H1 (cell line): Measurements from ENCODE around the gene FBXL17. TPM values are rescaled to one million over a fixed set of nuclear protein-coding genes. Genes with fewer than 3 reads are reported as not detected.

Experiments used
- CTCF ChIA-PET: fragments of 300-600 bp; sonication (Branson Sonifier 250); formaldehyde crosslinking; loops from one replicate; lab custom pipeline; 2021; ENCODE audit not compliant: partially characterized antibody; lab: Charles Lee
- POLR2A ChIA-PET: fragments of 300-600 bp; sonication (Branson Sonifier 250); formaldehyde crosslinking; loops from one replicate; lab custom pipeline; 2021; ENCODE audit warnings: inconsistent platforms; ENCODE audit not compliant: partially characterized antibody; lab: Charles Lee
- DNase-seq, 2 experiments: peaks; one replicate each; pipeline versions ENCODE4 v3.0.0 to v3.0.0-alpha.2; 2010 to 2022; ENCODE audit warnings: low spot score in 2 of 2, low read depth in 1 of 2, mixed read lengths in 1 of 2
- FAIRE-seq: peaks from 2 replicates; lab custom pipeline; 2011; peaks lifted over from hg19 to GRCh38; lab: Jason Lieb, UNC
- H2AFZ ChIP-seq: 2 replicates; pipeline ENCODE4 v1.8.1; 2012; ENCODE audit warnings: low read length, inconsistent platforms
- H2AK5ac ChIP-seq: 2 replicates; pipeline ENCODE4 v1.6.1; 2013; ENCODE audit warnings: low read depth, low read length
- H2BK120ac ChIP-seq: replicated peaks from 2 replicates; pipeline ENCODE3; 2013; ENCODE audit warnings: low read depth, low read length, inconsistent platforms
- H2BK12ac ChIP-seq: 2 replicates; pipeline ENCODE4 v1.6.1; 2013; ENCODE audit warnings: low read depth, low read length
- H2BK15ac ChIP-seq: 2 replicates; pipeline ENCODE4 v1.6.1; 2013; ENCODE audit warnings: low read length
- H2BK20ac ChIP-seq: 2 replicates; pipeline ENCODE4 v1.6.1; 2013; ENCODE audit warnings: low read length
- H2BK5ac ChIP-seq: 2 replicates; pipeline ENCODE4 v1.6.1; 2013; ENCODE audit warnings: low read depth, low read length
- H3K14ac ChIP-seq: 2 replicates; pipeline ENCODE4 v1.6.1; 2013; ENCODE audit warnings: inconsistent platforms; ENCODE audit not compliant: insufficient read length
- H3K18ac ChIP-seq: 2 replicates; pipeline ENCODE4 v1.6.1; 2013; ENCODE audit warnings: low read length; ENCODE audit errors: extremely low read depth
- H3K23ac ChIP-seq: 2 replicates; pipeline ENCODE4 v1.6.1; 2013; ENCODE audit warnings: inconsistent platforms; ENCODE audit not compliant: insufficient read length
- H3K23me2 ChIP-seq: 2 replicates; pipeline ENCODE4 v1.6.1; 2013; ENCODE audit warnings: low read depth, low read length
- H3K27ac ChIP-seq: 2 replicates; pipeline ENCODE4 v1.6.1; 2011; ENCODE audit warnings: low read depth, low read length, inconsistent platforms
- H3K27me3 ChIP-seq, 4 experiments: replicated peaks in 1 of 4; 1 replicate in 1 of 4; 2 replicates in 3 of 4; pipeline versions ENCODE4 v1.6.1 to v1.8.1; 2011 to 2013; ENCODE audit warnings: low read length in 3 of 4, mild to moderate bottlenecking in 3 of 4, inconsistent platforms in 2 of 4, mixed read lengths in 2 of 4, moderate library complexity in 1 of 4; ENCODE audit not compliant: control insufficient read depth in 3 of 4, insufficient read depth in 3 of 4; ENCODE audit errors: extremely low read depth in 1 of 4
- H3K36me3 ChIP-seq, 4 experiments: 2 replicates each; pipeline versions ENCODE4 v1.6.1 to v1.8.1; 2011 to 2013; ENCODE audit warnings: mild to moderate bottlenecking in 4 of 4, low read length in 3 of 4, moderate library complexity in 2 of 4, control low read depth in 1 of 4, inconsistent platforms in 1 of 4; ENCODE audit not compliant: insufficient read depth in 4 of 4, control insufficient read depth in 2 of 4
- H3K4ac ChIP-seq: replicated peaks from 2 replicates; pipeline ENCODE3; 2013; ENCODE audit warnings: low read length, low read depth, mixed read lengths, inconsistent platforms; ENCODE audit not compliant: insufficient read length
- H3K4me1 ChIP-seq, 4 experiments: replicated peaks in 1 of 4; 1 replicate in 1 of 4; 2 replicates in 3 of 4; pipeline versions ENCODE4 v1.6.1 to v1.8.1; 2011 to 2013; ENCODE audit warnings: low read length in 3 of 4, inconsistent platforms in 2 of 4, mixed read lengths in 1 of 4; ENCODE audit not compliant: insufficient read depth in 4 of 4, control insufficient read depth in 3 of 4
- H3K4me2 ChIP-seq, 2 experiments: 2 replicates each; pipeline versions ENCODE4 v1.6.1 to v1.8.1; 2011 to 2013; ENCODE audit warnings: low read depth in 2 of 2, low read length in 2 of 2, control low read depth in 1 of 2, inconsistent platforms in 1 of 2, mild to moderate bottlenecking in 1 of 2; ENCODE audit not compliant: insufficient read depth in 1 of 2
- H3K4me3 ChIP-seq, 4 experiments: fragments of 200-600, 300-600 bp in 1 of 4; sonication (generic), shearing (Covaris generic), sonication (Bioruptor Twin) in 1 of 4; 2 replicates each; pipeline versions ENCODE4 v1.5.1 to v1.8.1; 2011 to 2016; ENCODE audit warnings: low read length in 4 of 4, low read depth in 3 of 4, control low read depth in 2 of 4, inconsistent platforms in 2 of 4, mild to moderate bottlenecking in 2 of 4, mixed read lengths in 1 of 4, moderate library complexity in 1 of 4; ENCODE audit not compliant: insufficient read depth in 2 of 4; ENCODE audit errors: extremely low read depth in 1 of 4
- H3K56ac ChIP-seq: replicated peaks from 2 replicates; pipeline ENCODE3; 2013; ENCODE audit warnings: low read depth, mild to moderate bottlenecking, mixed read lengths, low read length, inconsistent platforms; ENCODE audit not compliant: insufficient read length
- H3K79me1 ChIP-seq: 2 replicates; pipeline ENCODE4 v1.6.1; 2013; ENCODE audit warnings: low read depth, low read length, control low read depth
- H3K79me2 ChIP-seq, 2 experiments: 2 replicates each; pipeline versions ENCODE4 v1.6.1 to v1.8.1; 2012 to 2013; ENCODE audit warnings: low read length in 2 of 2, mild to moderate bottlenecking in 2 of 2, inconsistent platforms in 1 of 2; ENCODE audit not compliant: insufficient read depth in 2 of 2, control insufficient read depth in 1 of 2
- H3K9ac ChIP-seq, 4 experiments: replicated peaks in 1 of 4; 1 replicate in 1 of 4; 2 replicates in 3 of 4; pipeline versions ENCODE4 v1.6.1 to v1.8.1; 2011 to 2013; ENCODE audit warnings: low read depth in 3 of 4, low read length in 3 of 4, control low read depth in 2 of 4, mild to moderate bottlenecking in 2 of 4, moderate library complexity in 2 of 4, inconsistent platforms in 1 of 4; ENCODE audit errors: extremely low read depth in 1 of 4
- H3K9me3 ChIP-seq, 2 experiments: 2 replicates each; pipeline versions ENCODE4 v1.6.1 to v1.8.1; 2012 to 2013; ENCODE audit warnings: mild to moderate bottlenecking in 2 of 2, moderate library complexity in 2 of 2, control low read depth in 1 of 2, inconsistent platforms in 1 of 2, low read depth in 1 of 2, low read length in 1 of 2, mixed read lengths in 1 of 2; ENCODE audit not compliant: insufficient read depth in 2 of 2
- H4K20me1 ChIP-seq, 2 experiments: replicated peaks in 1 of 2; 2 replicates each; pipeline versions ENCODE3 to v1.8.1; 2011 to 2013; ENCODE audit warnings: inconsistent platforms in 2 of 2, low read length in 2 of 2, mild to moderate bottlenecking in 1 of 2; ENCODE audit not compliant: insufficient read depth in 2 of 2, control insufficient read depth in 1 of 2
- H4K5ac ChIP-seq: 2 replicates; pipeline ENCODE4 v1.6.1; 2013; ENCODE audit warnings: low read length, low read depth, mixed read lengths, inconsistent platforms; ENCODE audit not compliant: insufficient read length
- H4K8ac ChIP-seq: 2 replicates; pipeline ENCODE4 v1.8.0; 2013; ENCODE audit warnings: mild to moderate bottlenecking, moderate library complexity, low read length, inconsistent platforms; ENCODE audit not compliant: insufficient read depth; ENCODE audit errors: extremely low read depth
- H4K91ac ChIP-seq: replicated peaks from 2 replicates; pipeline ENCODE3; 2013; ENCODE audit warnings: low read length, mixed read lengths, inconsistent platforms; ENCODE audit not compliant: insufficient read length
- ATF2 ChIP-seq: IDR thresholded peaks from 2 replicates; pipeline ENCODE4 v1.6.1; 2012; ENCODE audit warnings: low read length, inconsistent platforms
- ATF3 ChIP-seq: IDR thresholded peaks from 2 replicates; pipeline ENCODE4 v1.6.1; 2011; ENCODE audit warnings: low read depth, mild to moderate bottlenecking, low read length; ENCODE audit not compliant: insufficient read depth
- CTCF ChIP-seq, 3 experiments: IDR thresholded peaks; 1 replicate in 2 of 3; 2 replicates in 1 of 3; pipeline versions ENCODE4 v1.5.1 to v1.6.1; 2011; ENCODE audit warnings: low read length in 3 of 3, mild to moderate bottlenecking in 3 of 3, inconsistent platforms in 2 of 3, low read depth in 1 of 3, moderate library complexity in 1 of 3; ENCODE audit not compliant: insufficient read depth in 1 of 3; ENCODE audit errors: control extremely low read depth in 1 of 3
- EGR1 ChIP-seq: IDR thresholded peaks from 2 replicates; pipeline ENCODE4 v1.6.1; 2011; ENCODE audit warnings: low read depth, low read length, borderline replicate concordance
- EZH2 ChIP-seq: fragments of 200-600 bp; sonication (generic); IDR thresholded peaks from 2 replicates; pipeline ENCODE4 v1.7.1; 2012; ENCODE audit warnings: low read depth, mild to moderate bottlenecking, moderate library complexity, low read length, inconsistent platforms; ENCODE audit not compliant: severe bottlenecking
- MAFK ChIP-seq: IDR thresholded peaks from 2 replicates; pipeline ENCODE4 v1.6.1; 2012; ENCODE audit warnings: low read depth, mild to moderate bottlenecking, improper control_type of control experiment, low read length
- NANOG ChIP-seq: IDR thresholded peaks from 2 replicates; pipeline ENCODE4 v1.6.1; 2011; ENCODE audit warnings: low read length, low read depth, mild to moderate bottlenecking, inconsistent platforms; ENCODE audit not compliant: insufficient read depth, poor library complexity, severe bottlenecking
- SRF ChIP-seq: IDR thresholded peaks from 2 replicates; pipeline ENCODE4 v1.6.1; 2011; ENCODE audit warnings: mild to moderate bottlenecking, low read depth, low read length, moderate library complexity
- TAF7 ChIP-seq: optimal IDR thresholded peaks from 2 replicates; pipeline ENCODE3; 2011; ENCODE audit warnings: low read depth, mild to moderate bottlenecking, inconsistent platforms, low read length, moderate library complexity, borderline replicate concordance
- WGBS, 2 experiments: shearing (Covaris generic) in 1 of 2; methylation state at CpG; one replicate each; pipeline versions ENCODE4 v1.1.6 to v1.1.7; 2013 to 2015; ENCODE audit warnings: low lambda C conversion rate in 2 of 2, mixed read lengths in 2 of 2, inconsistent platforms in 1 of 2, low coverage in 1 of 2, missing lambda C conversion rate in 1 of 2; ENCODE audit not compliant: insufficient replicate concordance in 2 of 2, insufficient coverage in 1 of 2, insufficient read length in 1 of 2; ENCODE audit errors: extremely low coverage in 1 of 2, missing lambda C conversion rate in 1 of 2; 5-methylcytosine and 5-hydroxymethylcytosine counted together
- polyA plus RNA-seq, 7 experiments: library from polyadenylated mRNA; depleted of rRNA in 3 of 7; stranded (reverse) in 5 of 7; unstranded in 2 of 7; fragments of >200 nt in 5 of 7; fragments of 200-250 nt in 2 of 7; gene quantifications; 1 replicate in 5 of 7; 2 replicates in 1 of 7; 4 replicates in 1 of 7; pipeline versions ENCODE4 v1.2.1 to v1.2.3, GENCODE V29; 2011 to 2013; ENCODE audit warnings: missing spikeins in 2 of 7, mixed read lengths in 2 of 7
- total RNA-seq: library from RNA; stranded (reverse); fragmentation: NEBNext Ultra II Directional; extraction: Animal tissue kit (Norgen Biotek cat#: 25700); gene quantifications from 2 replicates; pipeline ENCODE4 v1.2.1, GENCODE V29; 2021

Gene FBXL17
- total and polyA plus RNA-seq, 2 of the 8 experiments (the other 6 are each of a cell fraction or from before 2014, with no cell fraction given), result 0.35 to 4.3 TPM

- Histone ChIP-seq H3K27ac (no peak overlapping the region), H2BK5ac (no peak overlapping the region), H3K14ac (no peak overlapping the region), H2AK5ac (no peak overlapping the region), H2BK20ac (no peak overlapping the region), H4K8ac (no peak overlapping the region), H3K18ac (no peak overlapping the region), H3K56ac (no peak overlapping the region), H3K23ac (no peak overlapping the region), H3K23me2 (no peaks in the 10 kb centered on the region; the same call in 1 of the 2 replicates), H3K79me1 (no peaks in the 10 kb centered on the region), H2BK15ac (no peak overlapping the region), H2BK120ac (no peak overlapping the region), H2AFZ (no peak overlapping the region), H4K20me1 (no peaks in the 10 kb centered on the region), H2BK12ac (no peak overlapping the region), H3K9ac (no peak overlapping the region), H3K79me2 (no peaks in the 10 kb centered on the region), H3K4me2 (no peak overlapping the region), H3K27me3 (no peaks in the 10 kb centered on the region), H4K91ac (no peak overlapping the region), H4K5ac (no peak overlapping the region), H3K9me3 (peaks cover under 1 to 2% of the 10 kb centered on the region in 2 experiments; a peak in 1 of 4 replicates), H3K4ac (no peak overlapping the region), H3K4me3 (no peak overlapping the region), H3K36me3 (no peaks in the 10 kb centered on the region), H3K4me1 (no peaks in the 10 kb centered on the region)
- ChIA-PET CTCF (no interaction called here), POLR2A (no interaction called here)
- DNase-seq, result no peak
- WGBS, 2 experiments, result 96% methylated on average over 5 of the region's 5 CpGs; no CpG with 5 or more reads in 1 of the 2 experiments
- no peak for FAIRE-seq
- no peak for TF ChIP-seq ATF2
- no peak for TF ChIP-seq CTCF (IDR thresholded peaks at IDR 0.05; ENCODE audit: control extremely low read depth in 1 of 3, insufficient read depth in 1 of 3, low read depth in 1 of 3, low read length in 3 of 3)
- no peak for TF ChIP-seq NANOG
- TF ChIP-seq EZH2, result no peak
- TF ChIP-seq EGR1, result no peak
- no peak for TF ChIP-seq ATF3
- TF ChIP-seq MAFK, result no peak
- TF ChIP-seq SRF, result no peak
- no peak for TF ChIP-seq TAF7
Observed at GRCh38 chr5:108421713-108422112, 39.8 kb upstream of the FBXL17 start.
